CD4-positive, alpha-beta memory T cell (primary cell): ENCODE measurements around the gene PLD1. TPM values are rescaled to one million over a fixed set of nuclear protein-coding genes. Genes with fewer than 3 reads are reported as not detected.

ENCODE experiments used
- CTCF ChIA-PET: fragments of 350-600 bp; sonication (Branson Sonifier 250); formaldehyde crosslinking; loops from one replicate; lab custom pipeline; 2021; ENCODE audit warnings: inconsistent platforms; ENCODE audit not compliant: partially characterized antibody; lab: Charles Lee
- POLR2A ChIA-PET: fragments of 350-600 bp; sonication (Branson Sonifier 250); formaldehyde crosslinking; loops from one replicate; lab custom pipeline; 2021; ENCODE audit not compliant: partially characterized antibody; lab: Charles Lee
- DNase-seq, 5 donors: peaks; one replicate each; pipeline versions ENCODE4 v3.0.0 to v3.0.0-alpha.2; 2020 to 2022; ENCODE audit warnings: mixed read lengths in 1 of 5
- H3K27ac ChIP-seq: one replicate; pipeline ENCODE4 v1.7.0; 2013; ENCODE audit warnings: low read depth, low read length
- H3K27me3 ChIP-seq: 2 replicates; pipeline ENCODE4 v1.7.0; 2013; ENCODE audit warnings: mild to moderate bottlenecking, low read length, moderate library complexity; ENCODE audit not compliant: insufficient read depth
- H3K36me3 ChIP-seq: 2 replicates; pipeline ENCODE4 v1.7.0; 2013; ENCODE audit warnings: mild to moderate bottlenecking, low read length, moderate library complexity; ENCODE audit not compliant: insufficient read depth
- H3K4me1 ChIP-seq: 2 replicates; pipeline ENCODE4 v1.7.0; 2013; ENCODE audit warnings: mild to moderate bottlenecking, low read length, moderate library complexity; ENCODE audit not compliant: insufficient read depth
- H3K4me3 ChIP-seq, 2 donors: one replicate each; pipeline ENCODE4 v1.7.0; 2013; ENCODE audit warnings: low read length in 2 of 2, mild to moderate bottlenecking in 1 of 2
- H3K9me3 ChIP-seq, 2 donors: one replicate each; pipeline ENCODE4 v1.7.0; 2013; ENCODE audit warnings: low read length in 2 of 2, control low read depth in 1 of 2; ENCODE audit not compliant: control insufficient read depth in 1 of 2
- H3K27ac Mint-ChIP-seq, 7 donors: one replicate each; pipeline ENCODE4 v1.8.0; 2020 to 2021; ENCODE audit warnings: mixed read lengths in 7 of 7, mild to moderate bottlenecking in 6 of 7, inconsistent platforms in 3 of 7, moderate library complexity in 3 of 7
- H3K27me3 Mint-ChIP-seq, 2 donors: one replicate each; pipeline ENCODE4 v1.8.0; 2020 to 2021; ENCODE audit warnings: mixed read lengths in 2 of 2
- H3K36me3 Mint-ChIP-seq, 2 donors: one replicate each; pipeline ENCODE4 v1.8.0; 2020 to 2021; ENCODE audit warnings: mixed read lengths in 2 of 2, inconsistent platforms in 1 of 2, mild to moderate bottlenecking in 1 of 2
- H3K4me1 Mint-ChIP-seq, 4 donors: one replicate each; pipeline ENCODE4 v1.8.0; 2020 to 2021; ENCODE audit warnings: mixed read lengths in 4 of 4, mild to moderate bottlenecking in 1 of 4
- H3K4me3 Mint-ChIP-seq, 8 donors: one replicate each; pipeline ENCODE4 v1.8.0; 2020 to 2021; ENCODE audit warnings: mixed read lengths in 8 of 8, mild to moderate bottlenecking in 7 of 8, moderate library complexity in 6 of 8, inconsistent platforms in 3 of 8
- H3K9me3 Mint-ChIP-seq, 8 donors: one replicate each; pipeline ENCODE4 v1.8.0; 2020 to 2021; ENCODE audit warnings: mixed read lengths in 8 of 8, mild to moderate bottlenecking in 5 of 8, inconsistent platforms in 3 of 8, moderate library complexity in 1 of 8
- intact Hi-C: fragments of 100-400 bp; cut with micrococcal nuclease; formaldehyde crosslinking; loops from one replicate; pipeline ENCODE4 v1.15.1; 2023
- polyA plus RNA-seq, 2 donors: library from polyadenylated mRNA; unstranded; fragments of 300-500 nt; fragmentation: Illumina TruSeq; gene quantifications; one replicate each; pipeline ENCODE4 v1.2.3, GENCODE V29; 2021
- total RNA-seq, 2 experiments: library from RNA; stranded (reverse); gene quantifications; one replicate each; pipeline ENCODE4 v1.2.3, GENCODE V29; 2021

Gene PLD1
- total and polyA plus RNA-seq, 4 experiments from 2014 or later, result 1.2 to 2.0 (median 1.3) TPM; not detected in 1

DNA sequence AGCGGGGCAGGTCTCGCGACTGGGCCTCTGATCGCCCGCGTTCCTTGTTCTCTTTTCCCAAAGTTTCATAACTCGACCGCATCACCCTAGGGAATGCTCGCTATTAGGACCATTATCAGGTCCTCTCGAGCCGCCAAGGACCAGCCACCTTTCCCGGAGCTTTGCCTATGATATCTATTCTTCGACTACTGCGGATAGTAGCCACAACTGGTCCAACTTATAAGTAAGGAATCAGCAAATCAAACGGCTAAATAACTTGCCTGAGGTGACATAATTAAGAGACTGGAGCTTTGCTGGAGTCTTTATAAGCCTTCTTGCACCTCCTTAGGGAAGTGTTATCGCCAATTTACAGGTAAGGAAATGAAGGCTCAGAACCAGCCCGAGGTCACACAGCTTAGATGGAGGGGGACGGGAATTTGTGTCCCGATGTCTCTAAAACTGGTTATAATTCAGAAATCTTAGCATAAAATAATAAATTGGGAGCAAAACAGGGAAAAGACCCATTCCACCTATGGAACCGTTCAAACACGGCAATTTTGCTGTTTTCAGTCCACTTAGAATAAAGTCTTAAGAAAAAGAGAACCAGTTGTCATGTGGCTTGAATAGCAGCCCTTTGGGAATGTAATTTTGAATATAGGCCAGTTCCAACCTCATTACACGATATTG, 479 bp upstream of the PLD1 start:
- Mint-ChIP-seq H3K4me3 (peak overlapping the region; percentile 77 to 90 (median 78)), H3K4me1 (peaks cover 11 to 19% (median 13%) of the 10 kb centered on the region in 4 donors), H3K27ac (peak overlapping the region in 2 of 7 donors; percentile 8 to 16), H3K36me3 (no peaks in the 10 kb centered on the region), H3K27me3 (peaks cover 18 to 23% of the 10 kb centered on the region in 2 donors), H3K9me3 (no peaks in the 10 kb centered on the region)
- Histone ChIP-seq H3K27ac (no peak overlapping the region), H3K27me3 (no peaks in the 10 kb centered on the region), H3K36me3 (no peaks in the 10 kb centered on the region), H3K4me1 (peaks cover 13% of the 10 kb centered on the region), H3K4me3 (peak overlapping the region in 1 of 2 donors; percentile 46), H3K9me3 (no peaks in the 10 kb centered on the region)
- intact Hi-C loops, result no loop called here
- POLR2A ChIA-PET, result no interaction called here
- CTCF ChIA-PET, result no interaction called here
- no peak for DNase-seq

DNA sequence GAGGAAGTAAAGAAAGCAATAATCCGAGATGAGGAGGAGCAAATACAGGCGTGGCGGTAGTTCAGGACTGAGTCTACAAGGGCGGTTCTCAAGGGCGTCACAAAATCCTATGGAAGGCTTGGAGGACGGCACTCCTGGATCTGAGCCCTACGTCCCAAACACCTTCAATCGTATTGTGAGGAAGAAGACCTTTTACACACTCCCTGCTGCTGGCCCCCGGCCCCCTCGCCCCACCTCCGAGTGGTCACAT, 747 bp downstream of the PLD1 start:
- Histone ChIP-seq H3K27ac (no peak overlapping the region), H3K36me3 (no peaks in the 10 kb centered on the region), H3K27me3 (no peaks in the 10 kb centered on the region), H3K9me3 (no peaks in the 10 kb centered on the region), H3K4me3 (peak overlapping the region; percentile 32 to 46), H3K4me1 (peaks cover 13% of the 10 kb centered on the region)
- Mint-ChIP-seq H3K27ac (peak overlapping the region in 5 of 7 donors; percentile 6 to 65 (median 48)), H3K36me3 (no peaks in the 10 kb centered on the region), H3K9me3 (no peaks in the 10 kb centered on the region), H3K4me3 (peak overlapping the region; percentile 77 to 90 (median 86)), H3K27me3 (peaks cover 18 to 23% of the 10 kb centered on the region in 2 donors), H3K4me1 (peaks cover 11 to 19% (median 13%) of the 10 kb centered on the region in 4 donors)
- no peak for DNase-seq
- intact Hi-C loops, result no loop called here
- POLR2A ChIA-PET, result no interaction called here
- CTCF ChIA-PET, result interaction anchor here (1.3 kb wide), 1 partner anchor 24 kb away, joined by 4 read pairs; no protein-coding TSS in a partner anchor

DNA sequence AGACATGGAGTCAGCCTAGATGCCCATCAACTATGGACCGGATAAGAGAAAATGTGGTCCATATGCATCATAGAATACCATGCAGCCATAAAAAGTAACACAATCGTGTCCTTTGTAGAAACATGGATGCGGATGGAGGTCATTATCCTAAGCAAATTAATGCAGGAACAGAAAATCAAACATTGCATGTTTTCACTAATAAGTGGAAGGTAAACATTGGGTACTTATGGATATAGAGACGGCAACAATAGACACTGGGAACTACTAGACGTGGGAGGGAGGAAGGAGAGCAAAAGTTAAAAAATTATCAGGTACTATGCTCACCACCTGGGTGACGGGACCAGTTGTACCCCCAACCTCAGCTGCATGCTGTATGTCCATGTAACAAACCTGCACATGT, 2.5 kb downstream of the PLD1 start:
- Histone ChIP-seq H3K4me3 (no peak overlapping the region), H3K36me3 (no peaks in the 10 kb centered on the region), H3K27me3 (no peaks in the 10 kb centered on the region), H3K4me1 (peaks cover 13% of the 10 kb centered on the region), H3K9me3 (no peaks in the 10 kb centered on the region), H3K27ac (no peak overlapping the region)
- H3K4me1 Mint-ChIP-seq, result peaks cover 9 to 19% (median 13%) of the 10 kb centered on the region in 4 donors
- H3K4me3 Mint-ChIP-seq, result peak overlapping the region in 3 of 8 donors; percentile 16 to 35 (median 16)
- H3K9me3 Mint-ChIP-seq, result no peaks in the 10 kb centered on the region
- H3K27me3 Mint-ChIP-seq, result peaks cover 15 to 21% of the 10 kb centered on the region in 2 donors
- DNase-seq, result no peak
- ChIA-PET CTCF (no interaction called here), POLR2A (no interaction called here)
- H3K36me3 Mint-ChIP-seq, result no peaks in the 10 kb centered on the region
- intact Hi-C loops, result no loop called here
- no peak overlapping the region for H3K27ac Mint-ChIP-seq

DNA sequence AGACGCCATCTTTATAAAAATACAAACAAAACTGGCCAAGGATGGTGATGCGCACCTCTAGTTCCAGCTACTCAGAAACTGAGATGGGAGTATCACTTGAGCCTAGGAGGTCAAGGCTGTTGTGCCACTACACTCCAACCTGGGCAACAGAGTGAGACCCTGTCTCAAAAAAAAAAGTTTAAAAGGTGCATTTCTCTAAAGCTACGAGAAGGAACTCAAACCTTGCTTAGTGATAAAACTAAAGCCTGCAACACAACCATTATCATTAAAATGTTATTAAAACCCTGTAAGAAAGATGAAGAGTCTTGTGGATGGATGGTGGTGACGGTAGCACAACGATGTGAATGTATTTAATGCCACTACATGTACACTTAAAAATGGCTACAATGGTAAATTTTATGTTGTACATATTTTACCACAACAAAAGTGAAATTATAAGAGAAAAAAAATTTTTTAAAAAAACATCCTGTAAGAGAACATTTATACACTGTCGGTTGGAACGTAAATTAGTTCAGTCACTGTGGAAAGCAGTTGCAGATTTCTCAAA, 3.1 kb downstream of the PLD1 start:
- ChIA-PET POLR2A (no interaction called here), CTCF (interaction anchor here (1.3 kb wide), 1 partner anchor 525 kb away, joined by 4 read pairs; no protein-coding TSS in a partner anchor)
- Histone ChIP-seq H3K9me3 (no peaks in the 10 kb centered on the region), H3K27me3 (no peaks in the 10 kb centered on the region), H3K36me3 (no peaks in the 10 kb centered on the region), H3K4me1 (peaks cover 13% of the 10 kb centered on the region), H3K27ac (no peak overlapping the region), H3K4me3 (no peak overlapping the region)
- peaks cover 9 to 19% (median 13%) of the 10 kb centered on the region in 4 donors for H3K4me1 Mint-ChIP-seq
- intact Hi-C loops, result no loop called here
- H3K36me3 Mint-ChIP-seq, result no peaks in the 10 kb centered on the region
- H3K27ac Mint-ChIP-seq, result no peak overlapping the region
- H3K27me3 Mint-ChIP-seq, result peaks cover 15 to 21% of the 10 kb centered on the region in 2 donors
- H3K4me3 Mint-ChIP-seq, result no peak overlapping the region
- no peaks in the 10 kb centered on the region for H3K9me3 Mint-ChIP-seq
- DNase-seq, result no peak

DNA sequence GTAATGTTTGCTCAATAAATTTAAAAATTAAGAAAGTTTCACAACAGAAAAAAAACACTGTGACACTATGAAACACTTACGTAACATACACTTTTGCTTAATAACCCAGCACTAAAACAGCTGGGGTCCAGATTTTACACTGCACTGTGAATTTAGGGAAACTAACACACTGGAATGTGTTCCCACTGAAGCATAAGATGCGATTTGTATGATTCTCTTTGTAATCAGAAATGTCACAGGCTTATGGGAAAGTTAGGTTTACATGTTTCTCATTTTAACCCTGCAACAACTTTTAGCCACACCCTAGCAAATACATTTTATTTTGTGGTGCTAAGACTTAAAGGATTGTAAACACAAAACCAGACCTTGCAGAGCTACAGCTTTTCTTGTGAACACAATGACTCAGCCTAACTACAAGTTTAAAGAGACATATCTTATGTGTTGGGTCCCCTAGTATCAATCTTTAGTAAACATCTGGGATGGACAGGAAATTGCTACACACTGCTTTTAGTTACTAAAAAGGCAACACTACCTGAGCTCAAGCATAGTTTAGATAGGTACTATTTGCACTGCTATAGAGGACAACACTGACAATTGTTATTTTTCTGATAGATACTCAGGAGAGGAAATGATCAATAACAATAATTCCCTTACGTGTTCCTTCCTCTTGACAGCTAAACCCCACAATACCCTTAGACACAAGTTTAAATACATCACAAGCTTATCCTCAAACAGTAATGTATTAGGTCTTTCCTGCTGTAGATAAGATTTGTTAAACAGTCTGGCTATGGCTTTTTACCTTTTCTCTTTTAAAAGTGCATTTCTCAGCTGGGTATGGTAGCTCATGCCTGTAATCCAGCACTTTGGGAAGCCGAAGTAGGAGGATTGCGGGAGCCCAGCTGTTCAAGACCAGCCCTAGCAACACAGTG, 3.8 kb downstream of the PLD1 start:
- no peak for DNase-seq
- H3K4me1 ChIP-seq, result peaks cover 13% of the 10 kb centered on the region
- intact Hi-C loops, result no loop called here
- POLR2A ChIA-PET, result no interaction called here
- Mint-ChIP-seq H3K4me1 (peaks cover 9 to 19% (median 13%) of the 10 kb centered on the region in 4 donors), H3K36me3 (no peaks in the 10 kb centered on the region), H3K27me3 (peaks cover 13 to 19% of the 10 kb centered on the region in 2 donors), H3K9me3 (no peaks in the 10 kb centered on the region), H3K27ac (no peak overlapping the region), H3K4me3 (no peak overlapping the region)
- no peaks in the 10 kb centered on the region for H3K27me3 ChIP-seq
- H3K4me3 ChIP-seq, result no peak overlapping the region
- H3K9me3 ChIP-seq, result no peaks in the 10 kb centered on the region
- no peaks in the 10 kb centered on the region for H3K36me3 ChIP-seq
- CTCF ChIA-PET, result interaction anchor here (1.3 kb wide), 1 partner anchor 526 kb away, joined by 4 read pairs; no protein-coding TSS in a partner anchor
- H3K27ac ChIP-seq, result no peak overlapping the region

DNA sequence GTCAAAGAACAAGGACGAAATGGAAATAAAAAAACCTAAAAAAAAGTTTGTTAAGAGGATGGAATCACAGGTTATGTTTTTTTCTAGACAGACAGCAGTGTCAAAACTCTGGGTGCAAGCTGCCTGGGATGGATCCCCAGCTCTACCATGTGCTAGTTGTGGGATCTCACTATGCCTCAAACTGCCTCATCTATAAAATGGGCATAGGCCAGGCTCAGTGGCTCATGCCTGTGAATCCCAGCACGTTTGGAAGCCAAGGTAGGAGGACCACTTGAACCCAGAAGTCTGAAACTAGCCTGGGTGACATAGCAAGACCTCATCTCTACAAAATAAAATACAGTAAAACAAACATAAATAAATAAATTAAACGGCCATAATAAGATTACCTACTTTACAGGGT, 4.6 kb downstream of the PLD1 start:
- intact Hi-C loops, result no loop called here
- H3K27me3 ChIP-seq, result no peaks in the 10 kb centered on the region
- Mint-ChIP-seq H3K27me3 (peaks cover 10 to 14% of the 10 kb centered on the region in 2 donors), H3K4me1 (peaks cover 9 to 17% (median 11%) of the 10 kb centered on the region in 4 donors), H3K9me3 (no peaks in the 10 kb centered on the region), H3K4me3 (no peak overlapping the region), H3K27ac (no peak overlapping the region), H3K36me3 (no peaks in the 10 kb centered on the region)
- no peaks in the 10 kb centered on the region for H3K9me3 ChIP-seq
- no peak overlapping the region for H3K4me3 ChIP-seq
- DNase-seq, result no peak
- H3K4me1 ChIP-seq, result peaks cover 10% of the 10 kb centered on the region
- H3K27ac ChIP-seq, result no peak overlapping the region
- CTCF ChIA-PET, result no interaction called here
- POLR2A ChIA-PET, result no interaction called here
- no peaks in the 10 kb centered on the region for H3K36me3 ChIP-seq
